NCI-H2196 (cell line): ENCODE results near the gene ARHGAP12.

ENCODE experiments used
- DNase-seq: peaks from one replicate; lab custom pipeline; 2025; ENCODE audit not compliant: unreplicated experiment; lab: John Stamatoyannopoulos, UW

Gene ARHGAP12

GRCh38 chr10:31829776-31830175 is 98.9 kb downstream of the ARHGAP12 start:
- no peak for DNase-seq

GRCh38 chr10:31823358-31823757 is 105.3 kb downstream of the ARHGAP12 start:
- no peak for DNase-seq

GRCh38 chr10:31822616-31823318 is 105.9 kb downstream of the ARHGAP12 start:
- no peak for DNase-seq

GRCh38 chr10:31822150-31822549 is 106.5 kb downstream of the ARHGAP12 start:
- no peak for DNase-seq

- DNase-seq: no peak
Observed at GRCh38 chr10:31820778-31821369, 107.8 kb downstream of the ARHGAP12 start.

GRCh38 chr10:31820096-31820495 is 108.5 kb downstream of the ARHGAP12 start:
- no peak for DNase-seq

- no peak for DNase-seq
Observed at GRCh38 chr10:31819391-31819820, 109.2 kb downstream of the ARHGAP12 start.

GRCh38 chr10:31816318-31816717 is 112.3 kb downstream of the ARHGAP12 start:
- DNase-seq: no peak

- DNase-seq: peak; percentile 30
Observed at GRCh38 chr10:31808258-31809218, 120.1 kb downstream of the ARHGAP12 start.

- no peak for DNase-seq
Observed at GRCh38 chr10:31804352-31804810, 124.2 kb downstream of the ARHGAP12 start.

- DNase-seq: no peak
Observed at GRCh38 chr10:31803606-31804351, 124.9 kb downstream of the ARHGAP12 start.

GRCh38 chr10:31799181-31799580 is 129.4 kb downstream of the ARHGAP12 start:
- no peak for DNase-seq

- no peak for DNase-seq
Observed at GRCh38 chr10:31792745-31793144, 135.9 kb downstream of the ARHGAP12 start.

GRCh38 chr10:31789555-31789954 is 139.1 kb downstream of the ARHGAP12 start:
- DNase-seq: no peak

GRCh38 chr10:31782701-31783100 is 145.9 kb downstream of the ARHGAP12 start:
- DNase-seq: no peak

- no peak for DNase-seq
Observed at GRCh38 chr10:31780717-31781116, 147.9 kb downstream of the ARHGAP12 start.

- no peak for DNase-seq
Observed at GRCh38 chr10:31778627-31779026, 150.0 kb downstream of the ARHGAP12 start.

- no peak for DNase-seq
Observed at GRCh38 chr10:31776159-31776558, 152.5 kb downstream of the ARHGAP12 start.

- no peak for DNase-seq
Observed at GRCh38 chr10:31774928-31775650, 153.5 kb downstream of the ARHGAP12 start.

- DNase-seq: no peak
Observed at GRCh38 chr10:31774299-31774900, 154.2 kb downstream of the ARHGAP12 start.
